HG03439 (cell line): Measurements from ENCODE around the gene STK31.
"Not testable (repeated sequence)": the region's sequence is repeated elsewhere in the genome, so short reads cannot be mapped to it uniquely, and the experiment has no call there.

Experiments used
- ATAC-seq: cut with Tn5 transposase; IDR thresholded peaks from one replicate; pipeline ENCODE4 v1.9.1; 2021; ENCODE audit warnings: mild to moderate bottlenecking, moderate library complexity; ENCODE audit not compliant: unreplicated experiment

STK31 gene

DNA sequence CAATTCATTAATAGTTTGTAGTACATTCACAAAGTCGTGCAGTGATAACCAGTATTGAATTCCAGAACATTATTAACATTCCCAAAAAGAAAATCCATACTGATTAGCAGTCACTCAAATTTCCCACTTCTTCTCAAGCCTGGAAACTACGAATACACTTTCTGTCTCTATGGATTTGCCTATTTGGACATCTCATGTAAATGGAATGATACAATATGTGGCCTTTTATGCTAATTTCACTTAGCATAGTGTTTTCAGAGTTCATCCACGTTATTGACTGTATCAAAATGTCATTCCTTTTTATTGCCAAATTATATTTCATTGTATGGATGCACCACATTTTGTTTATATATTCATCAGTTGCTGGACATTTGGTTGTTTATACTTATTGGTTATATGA lies 78.8 kb downstream of the STK31 start:
- no peak for ATAC-seq

- ATAC-seq: no peak
Measured at GRCh38 chr7:23791721-23792120, 81.7 kb downstream of the STK31 start.

DNA sequence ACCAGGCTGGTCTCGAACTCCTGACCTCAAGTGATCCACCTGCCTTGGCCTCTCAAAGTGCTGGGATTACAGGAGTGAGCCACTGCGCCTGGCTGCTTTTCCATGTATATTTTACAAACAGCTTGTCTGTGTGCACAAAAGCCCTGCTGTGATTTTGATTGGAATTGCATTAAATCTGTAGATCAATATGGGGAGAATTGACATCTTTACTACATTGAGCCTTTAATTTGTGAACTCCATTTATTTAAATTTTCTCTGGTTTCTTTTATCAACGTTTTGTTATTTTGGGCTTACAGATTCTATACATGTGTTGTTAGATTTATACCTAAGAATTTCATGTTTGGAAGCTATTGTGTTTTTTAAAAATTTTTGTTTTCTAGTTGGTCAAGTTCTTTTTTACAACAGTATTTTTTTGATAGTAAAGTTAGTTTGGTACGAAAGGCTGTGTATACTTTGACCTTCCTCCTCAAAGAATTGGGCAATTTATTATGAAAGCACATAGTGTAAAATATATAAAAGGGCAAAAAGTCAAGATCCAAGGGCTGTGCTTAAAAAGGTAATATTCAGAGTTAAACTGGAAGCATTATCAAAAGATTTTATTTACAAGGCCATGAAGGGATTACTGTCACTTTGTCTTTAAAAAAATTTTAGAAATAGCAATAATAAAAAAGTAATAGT lies 92.8 kb downstream of the STK31 start:
- ATAC-seq: no peak

DNA sequence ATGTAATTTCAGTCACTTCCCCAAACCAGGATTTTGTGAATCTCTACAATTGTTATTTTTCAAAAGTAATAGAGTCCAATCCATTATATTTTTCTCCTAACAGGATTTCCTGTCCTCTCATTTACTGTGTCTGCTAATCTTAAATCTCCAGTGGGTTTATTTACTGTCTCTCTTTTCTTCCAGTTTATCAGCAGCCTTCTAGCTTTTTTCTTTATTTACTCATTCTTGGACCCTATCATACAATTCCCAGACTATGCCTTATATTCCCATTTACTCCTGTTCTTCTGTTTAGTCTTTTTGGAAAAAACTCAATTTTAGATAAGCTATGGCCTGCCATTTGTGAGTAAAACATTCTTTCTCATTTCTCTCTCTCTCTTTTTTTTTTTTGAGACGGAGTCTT lies 94.7 kb downstream of the STK31 start:
- ATAC-seq: no peak

- ATAC-seq: no peak
Measured at GRCh38 chr7:23808421-23808820, 98.4 kb downstream of the STK31 start.

DNA sequence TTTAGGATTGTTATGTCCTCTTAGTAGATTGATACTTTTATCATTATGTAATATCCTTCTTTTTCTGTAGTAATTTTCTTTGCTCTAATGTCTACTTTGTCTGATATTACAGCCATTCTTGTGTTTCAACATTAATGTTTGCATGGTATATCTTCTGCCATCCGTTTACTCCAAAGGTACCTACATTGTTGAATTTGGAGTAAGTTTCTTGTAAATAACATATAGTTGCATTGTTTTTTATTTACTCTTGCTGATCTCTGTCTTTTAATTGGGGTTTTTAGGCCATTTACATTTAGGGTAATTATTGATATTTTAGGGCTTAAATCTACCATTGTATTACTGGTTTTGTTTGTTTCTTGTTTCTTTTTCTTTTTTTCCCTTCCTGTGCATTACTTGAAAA lies 100.1 kb downstream of the STK31 start:
- ATAC-seq: no peak

DNA sequence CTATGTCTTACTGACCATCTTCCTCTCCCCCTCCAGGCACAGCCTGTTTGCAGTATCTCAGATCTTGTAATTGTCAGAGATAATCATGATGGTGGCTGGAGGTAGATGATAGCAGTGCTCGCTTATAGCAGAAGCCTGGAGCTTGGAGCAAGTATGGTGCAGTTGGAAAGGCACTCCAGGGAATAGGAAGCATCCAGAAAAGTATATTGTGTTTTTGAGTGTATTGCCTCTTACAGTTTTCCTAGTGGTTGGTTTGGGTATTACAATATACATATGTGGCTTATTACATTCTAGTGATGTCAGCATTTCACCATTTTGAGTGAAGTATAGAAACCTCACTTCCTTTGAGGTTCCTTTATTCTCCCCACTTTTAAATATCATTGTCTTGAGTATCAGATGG lies 101.5 kb downstream of the STK31 start:
- ATAC-seq: no peak

- ATAC-seq: not testable (repeated sequence)
Measured at GRCh38 chr7:23828125-23828524, 118.1 kb downstream of the STK31 start.

DNA sequence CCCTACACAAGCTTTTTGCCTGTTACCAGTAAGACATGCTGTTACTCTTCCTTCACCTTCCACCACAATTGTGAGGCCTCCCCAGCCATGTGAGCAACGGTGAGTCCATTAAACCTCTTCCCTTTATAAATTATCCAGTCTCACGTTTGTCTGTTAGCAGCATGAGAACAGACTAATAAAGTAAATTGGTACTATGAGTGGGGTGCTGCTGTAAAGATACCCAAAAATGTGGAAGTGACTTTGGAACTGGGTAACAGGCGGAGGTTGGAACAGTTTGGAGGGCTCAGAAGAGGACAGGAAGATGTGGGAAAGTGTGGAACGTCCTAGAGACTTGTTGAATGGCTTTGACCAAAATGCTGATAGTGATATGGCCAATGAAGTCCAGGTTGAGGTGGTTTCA lies 122.7 kb downstream of the STK31 start:
- ATAC-seq: not testable (repeated sequence)

DNA sequence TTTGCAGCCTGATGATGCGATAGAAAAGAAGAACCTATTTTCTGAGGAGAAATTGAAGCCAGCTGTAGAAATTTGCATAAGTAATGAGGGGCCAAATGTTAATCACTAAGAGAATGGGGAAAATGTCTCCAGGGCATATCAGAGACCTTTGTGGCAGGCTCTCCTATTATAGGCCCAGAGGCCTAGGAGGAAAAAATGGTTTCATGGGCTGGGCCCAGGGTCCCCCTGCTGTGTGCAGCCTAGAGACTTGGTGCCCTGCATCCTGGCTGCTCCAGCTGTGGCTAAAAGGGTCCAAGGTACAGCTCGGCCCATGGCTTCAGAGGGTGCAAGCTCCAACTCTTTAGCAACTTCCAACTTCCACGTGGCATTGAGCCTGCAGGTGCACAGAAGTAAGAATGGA lies 123.4 kb downstream of the STK31 start:
- no peak for ATAC-seq

- ATAC-seq: not testable (repeated sequence)
Measured at GRCh38 chr7:23844837-23845236, 134.8 kb downstream of the STK31 start.

GRCh38 chr7:23852135-23852534 lies 142.1 kb downstream of the STK31 start:
- no peak for ATAC-seq

DNA sequence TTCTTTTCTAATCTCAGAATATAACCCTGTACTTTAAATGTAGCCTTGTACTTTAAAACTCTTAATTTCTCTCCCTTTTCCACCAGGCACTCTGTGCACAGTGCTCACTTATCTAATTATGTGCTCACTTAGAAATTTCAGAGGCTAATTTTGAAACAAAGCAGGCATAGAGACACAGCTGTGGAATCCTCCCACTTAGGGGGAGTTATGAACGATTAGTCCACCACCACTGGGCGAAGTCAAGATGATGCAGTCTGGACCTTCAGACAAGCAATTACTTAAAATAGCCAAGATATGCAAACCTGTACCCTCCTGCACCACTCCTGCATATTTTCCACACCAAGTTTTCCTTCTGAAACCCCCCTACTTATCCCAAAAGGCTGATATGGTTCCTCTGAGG lies 143.0 kb downstream of the STK31 start:
- ATAC-seq: no peak

DNA sequence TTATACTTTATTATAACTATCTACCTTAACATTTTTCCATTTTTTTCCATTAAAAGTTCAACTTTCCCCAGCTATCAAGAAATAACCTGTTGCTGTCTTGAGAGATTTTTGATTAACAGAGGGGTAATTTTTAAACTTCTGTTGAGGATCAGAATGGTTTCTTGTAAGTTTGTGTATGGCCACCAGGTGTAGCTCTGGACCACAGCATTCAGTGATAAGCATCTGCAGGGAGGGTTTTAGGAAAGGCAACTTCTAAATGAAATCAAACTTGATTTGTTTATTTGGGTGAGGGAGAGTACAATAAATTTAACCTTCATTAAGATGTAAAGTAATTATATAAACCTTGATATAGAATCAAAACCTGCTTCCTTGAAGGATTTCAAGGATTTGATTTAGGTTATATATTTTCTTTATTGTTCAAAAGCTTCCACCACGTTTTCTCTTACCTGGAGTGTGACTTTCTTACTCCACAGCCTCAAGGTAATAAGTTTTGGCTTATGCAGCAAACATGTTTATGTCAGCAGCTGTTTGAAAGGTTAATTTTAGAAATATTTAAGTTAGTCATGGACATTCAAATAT lies 153.3 kb downstream of the STK31 start:
- ATAC-seq: no peak

DNA sequence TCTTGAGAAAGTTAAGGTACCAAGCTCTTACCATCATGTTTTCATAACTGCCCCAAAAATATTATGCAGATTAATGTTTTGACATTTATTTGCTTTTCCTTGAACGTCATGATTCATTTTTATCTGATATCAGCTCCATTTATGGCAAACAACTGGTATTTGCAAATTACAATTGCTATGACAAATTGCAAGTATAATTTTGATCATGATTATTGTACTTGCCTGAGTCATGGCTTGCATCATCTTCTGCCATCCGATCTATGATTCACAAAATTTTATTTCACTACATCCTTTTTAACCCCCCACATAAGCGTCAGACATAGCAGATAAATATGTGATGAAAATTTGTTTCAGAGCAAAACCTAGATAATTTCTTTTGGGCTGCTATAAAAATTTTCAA lies 155.0 kb downstream of the STK31 start:
- no peak for ATAC-seq

DNA sequence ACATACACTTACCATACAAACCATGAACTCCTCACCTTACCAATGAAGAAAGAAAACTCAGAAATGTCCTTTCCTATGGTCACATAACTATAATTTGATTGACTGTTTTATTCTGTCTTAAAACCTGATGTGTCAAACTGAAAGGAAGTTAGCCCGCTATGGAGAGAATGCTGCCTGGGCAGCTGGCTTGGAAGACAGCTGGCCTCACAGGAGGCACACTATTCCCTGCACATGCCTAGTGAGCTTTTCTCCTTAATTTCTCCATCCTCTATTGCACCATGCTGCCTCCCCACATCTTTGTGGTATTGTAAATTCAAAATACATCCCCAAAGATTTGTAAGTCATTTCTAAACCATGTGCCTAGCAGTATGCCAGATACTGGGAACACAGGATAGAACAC lies 163.3 kb downstream of the STK31 start:
- ATAC-seq: no peak

DNA sequence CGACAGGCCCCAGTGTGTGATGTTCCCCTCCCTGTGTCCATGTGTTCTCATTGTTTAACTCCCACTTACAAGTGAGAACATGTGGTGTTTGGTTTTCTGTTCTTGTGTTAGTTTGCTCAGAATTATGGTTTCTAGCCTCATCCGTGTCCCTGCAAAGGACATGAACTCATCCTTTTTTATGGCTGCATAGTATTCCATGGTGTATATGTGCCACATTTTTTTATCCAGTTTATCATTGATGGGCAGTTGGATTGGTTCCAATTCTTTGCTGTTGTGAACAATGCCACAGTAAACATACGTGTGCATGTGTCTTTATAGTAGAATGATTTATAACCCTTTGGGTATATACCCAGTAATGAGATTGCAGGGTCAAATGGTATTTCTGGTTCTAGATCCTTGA lies 166.5 kb downstream of the STK31 start:
- ATAC-seq: not testable (repeated sequence)
